Placental epithelial cell (primary cell): ENCODE results near the gene ALDH1L2. TPM values are rescaled to one million over a fixed set of nuclear protein-coding genes. Genes with fewer than 3 reads are reported as not detected.

ENCODE experiments used
- total RNA-seq: library from RNA; depleted of rRNA; stranded (reverse); fragments of >200 nt; gene quantifications from 2 replicates; pipeline ENCODE4 v1.2.3, GENCODE V29; 2012

Gene ALDH1L2
- total RNA-seq = 3.9 and 6.8 TPM in 2 replicates

GRCh38 chr12:105084251-105085250 lies at the start of gene ALDH1L2:
ALDH1L2 (minus strand) TSS chr12:105084458; CDS start chr12:105084436, 22 bp downstream.

GRCh38 chr12:105107494-105108371 lies 23.5 kb upstream of the ALDH1L2 start, which contains the start of gene WASHC4:
WASHC4 (plus strand) TSS chr12:105107731; CDS start chr12:105107801, 70 bp downstream.

GRCh38 chr12:104986022-104986941 lies 98.0 kb downstream of the ALDH1L2 start, which contains the start of gene NOPCHAP1:
NOPCHAP1 (plus strand) TSS chr12:104986316; CDS start chr12:104986353, 37 bp downstream.

Other genes with a start within 250 kb of the ALDH1L2 start
- gene SLC41A2, start 126.2 kb downstream of the ALDH1L2 start, total RNA-seq = 2.0 and 6.3 TPM in 2 replicates
- 1.6 and 2.9 TPM in 2 replicates for gene NOPCHAP1, start 98.1 kb downstream of the ALDH1L2 start, total RNA-seq
- 84.0 and 110 TPM in 2 replicates for gene WASHC4, start 23.3 kb upstream of the ALDH1L2 start, total RNA-seq
- 54.0 and 89.1 TPM in 2 replicates for gene APPL2, start 151.7 kb upstream of the ALDH1L2 start, total RNA-seq
- gene C12orf75, start 246.2 kb upstream of the ALDH1L2 start, total RNA-seq = 93.8 and 234 TPM in 2 replicates